Measurements from ENCODE around the gene TPM4. TPM values are rescaled to one million over a fixed set of nuclear protein-coding genes. Genes with fewer than 3 reads are reported as not detected.

TPM4 gene
- total RNA-seq, 2 donors from 2014 or later = 427 to 456 TPM

GRCh38 chr19:16069813-16070365 lies 6.4 kb upstream of the TPM4 start:
- Mint-ChIP-seq H3K4me1 (ENCODE audit: low read depth) (peaks cover 37% of the 10 kb centered on the region), H3K27me3 (ENCODE audit: low read depth) (no peaks in the 10 kb centered on the region), H3K27ac (peak overlapping the region; percentile 24), H3K36me3 (ENCODE audit: insufficient read depth in 2 of 2) (no peaks in the 10 kb centered on the region), H3K9me3 (no peaks in the 10 kb centered on the region), H3K4me3 (peak overlapping the region in 1 of 2 donors; percentile 50)
- DNase-seq (no peak), ATAC-seq (replicated peaks in 1 of 2) (no peak)

GRCh38 chr19:16070366-16070990 lies 5.8 kb upstream of the TPM4 start:
- no peak overlapping the region for H3K27ac Mint-ChIP-seq
- DNase-seq (peak; percentile 86 to 90), ATAC-seq (replicated peaks in 1 of 2) (peak; percentile 98)
- peaks cover 0 to under 1% of the 10 kb centered on the region in 2 donors for H3K36me3 Mint-ChIP-seq (ENCODE audit: insufficient read depth in 2 of 2)
- peak overlapping the region in 1 of 2 donors; percentile 50 for H3K4me3 Mint-ChIP-seq
- no peaks in the 10 kb centered on the region for H3K27me3 Mint-ChIP-seq (ENCODE audit: low read depth)
- no peaks in the 10 kb centered on the region for H3K9me3 Mint-ChIP-seq
- peaks cover 42% of the 10 kb centered on the region for H3K4me1 Mint-ChIP-seq (ENCODE audit: low read depth)

GRCh38 chr19:16071072-16071691 lies 5.1 kb upstream of the TPM4 start:
- H3K9me3 Mint-ChIP-seq = no peaks in the 10 kb centered on the region
- ATAC-seq (replicated peaks in 1 of 2) (no peak), DNase-seq (no peak)
- peaks cover 44% of the 10 kb centered on the region for H3K4me1 Mint-ChIP-seq (ENCODE audit: low read depth)
- peaks cover 2 to 3% of the 10 kb centered on the region in 2 donors for H3K36me3 Mint-ChIP-seq (ENCODE audit: insufficient read depth in 2 of 2)
- H3K4me3 Mint-ChIP-seq = no peak overlapping the region
- no peaks in the 10 kb centered on the region for H3K27me3 Mint-ChIP-seq (ENCODE audit: low read depth)
- H3K27ac Mint-ChIP-seq = no peak overlapping the region

- H3K27me3 Mint-ChIP-seq (ENCODE audit: low read depth) = no peaks in the 10 kb centered on the region
- H3K9me3 Mint-ChIP-seq = no peaks in the 10 kb centered on the region
Observed at GRCh38 chr19:16073481-16073880, 2.8 kb upstream of the TPM4 start.

GRCh38 chr19:16073988-16074387 lies 2.3 kb upstream of the TPM4 start:
- H3K36me3 Mint-ChIP-seq (ENCODE audit: insufficient read depth in 2 of 2) = peaks cover 6 to 12% of the 10 kb centered on the region in 2 donors
- H3K9me3 Mint-ChIP-seq = no peaks in the 10 kb centered on the region
- DNase-seq (no peak), ATAC-seq (replicated peaks in 1 of 2) (no peak)
- H3K4me3 Mint-ChIP-seq = peak overlapping the region; percentile 33 to 86
- H3K4me1 Mint-ChIP-seq (ENCODE audit: low read depth) = peaks cover 47% of the 10 kb centered on the region
- H3K27me3 Mint-ChIP-seq (ENCODE audit: low read depth) = no peaks in the 10 kb centered on the region
- H3K27ac Mint-ChIP-seq = peak overlapping the region; percentile 85

More at GRCh38 chr19:16073481-16073880, 2.8 kb upstream of the TPM4 start:
- Mint-ChIP-seq H3K36me3 (ENCODE audit: insufficient read depth in 2 of 2) (peaks cover 6 to 12% of the 10 kb centered on the region in 2 donors), H3K4me1 (ENCODE audit: low read depth) (peaks cover 45% of the 10 kb centered on the region), H3K27ac (peak overlapping the region; percentile 85), H3K4me3 (peak overlapping the region in 1 of 2 donors; percentile 33)
- DNase-seq (no peak), ATAC-seq (replicated peaks in 1 of 2) (no peak)

- DNase-seq (no peak), ATAC-seq (replicated peaks in 1 of 2) (no peak)
- Mint-ChIP-seq H3K27me3 (ENCODE audit: low read depth) (no peaks in the 10 kb centered on the region), H3K4me3 (peak overlapping the region; percentile 86 to 94), H3K27ac (peak overlapping the region; percentile 85), H3K36me3 (ENCODE audit: insufficient read depth in 2 of 2) (peaks cover 10 to 12% of the 10 kb centered on the region in 2 donors), H3K9me3 (no peaks in the 10 kb centered on the region), H3K4me1 (ENCODE audit: low read depth) (peaks cover 54% of the 10 kb centered on the region)
Observed at GRCh38 chr19:16074488-16075365, 1.6 kb upstream of the TPM4 start.

- Mint-ChIP-seq H3K27ac (peak overlapping the region; percentile 85), H3K9me3 (no peaks in the 10 kb centered on the region), H3K27me3 (ENCODE audit: low read depth) (no peaks in the 10 kb centered on the region), H3K36me3 (ENCODE audit: insufficient read depth in 2 of 2) (peaks cover 12 to 18% of the 10 kb centered on the region in 2 donors), H3K4me3 (peak overlapping the region; percentile 86 to 94), H3K4me1 (ENCODE audit: low read depth) (peaks cover 63% of the 10 kb centered on the region)
- no peak for ATAC-seq (replicated peaks in 1 of 2)
- DNase-seq = no peak
Observed at GRCh38 chr19:16075430-16076153, 703 bp upstream of the TPM4 start.

GRCh38 chr19:16076958-16077611 lies 790 bp downstream of the TPM4 start:
- Mint-ChIP-seq H3K36me3 (ENCODE audit: insufficient read depth in 2 of 2) (peaks cover 23 to 33% of the 10 kb centered on the region in 2 donors), H3K27me3 (ENCODE audit: low read depth) (no peaks in the 10 kb centered on the region)
- peak; percentile 27 to 32 for DNase-seq

GRCh38 chr19:16077984-16078758 lies 1.9 kb downstream of the TPM4 start:
- Mint-ChIP-seq H3K36me3 (ENCODE audit: insufficient read depth in 2 of 2) (peaks cover 26 to 39% of the 10 kb centered on the region in 2 donors), H3K4me1 (ENCODE audit: low read depth) (peaks cover 78% of the 10 kb centered on the region), H3K27ac (peak overlapping the region; percentile 99), H3K4me3 (peak overlapping the region; percentile 92 to 94), H3K27me3 (ENCODE audit: low read depth) (no peaks in the 10 kb centered on the region), H3K9me3 (no peaks in the 10 kb centered on the region)
- DNase-seq (peak; percentile 39 to 42), ATAC-seq (replicated peaks in 1 of 2) (peak; percentile 3 to 12)

More at GRCh38 chr19:16076958-16077611, 790 bp downstream of the TPM4 start:
- no peak for ATAC-seq (replicated peaks in 1 of 2)
- peak overlapping the region; percentile 99 for H3K27ac Mint-ChIP-seq
- H3K4me3 Mint-ChIP-seq = peak overlapping the region; percentile 92 to 94
- H3K9me3 Mint-ChIP-seq = no peaks in the 10 kb centered on the region
- peaks cover 76% of the 10 kb centered on the region for H3K4me1 Mint-ChIP-seq (ENCODE audit: low read depth)

- peak; percentile 70 to 73 for ATAC-seq (replicated peaks in 1 of 2)
- peak overlapping the region; percentile 92 to 94 for H3K4me3 Mint-ChIP-seq
- no peaks in the 10 kb centered on the region for H3K27me3 Mint-ChIP-seq (ENCODE audit: low read depth)
- DNase-seq = peak; percentile 65 to 72
- H3K4me1 Mint-ChIP-seq (ENCODE audit: low read depth) = peaks cover 78% of the 10 kb centered on the region
- peak overlapping the region; percentile 99 for H3K27ac Mint-ChIP-seq
- peaks cover 26 to 44% of the 10 kb centered on the region in 2 donors for H3K36me3 Mint-ChIP-seq (ENCODE audit: insufficient read depth in 2 of 2)
- H3K9me3 Mint-ChIP-seq = no peaks in the 10 kb centered on the region
Observed at GRCh38 chr19:16078759-16079707, 2.7 kb downstream of the TPM4 start.

Measured in activated T-cell treated with anti-CD3 and anti-CD28 coated beads, Interleukin-2, amount 50 U/mL, for 72 hours (primary cell).